ENCODE measurements around the gene IL34.

The IL34 gene

DNA sequence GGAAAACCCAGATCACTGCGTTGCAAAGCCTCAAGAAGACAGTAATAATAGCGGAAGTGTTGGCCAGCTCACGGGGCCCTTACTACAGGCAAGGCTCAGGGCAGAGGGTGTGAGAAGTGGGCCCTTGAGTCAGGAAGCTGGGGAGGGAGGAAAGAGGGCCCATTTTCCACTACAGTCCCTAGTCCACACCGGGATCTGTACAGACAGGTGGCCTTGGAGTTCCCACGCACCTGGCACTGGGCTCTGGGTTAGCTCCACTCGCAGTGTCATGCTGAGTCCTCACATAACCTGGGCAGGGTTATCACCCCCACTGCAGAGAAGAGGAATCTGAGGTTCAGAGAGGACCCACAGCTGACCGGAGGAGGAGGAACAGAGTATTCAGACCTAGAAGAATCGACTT is 56.3 kb downstream of the IL34 start:
- DNase-seq (ENCODE audit: low read depth) = no peak

DNA sequence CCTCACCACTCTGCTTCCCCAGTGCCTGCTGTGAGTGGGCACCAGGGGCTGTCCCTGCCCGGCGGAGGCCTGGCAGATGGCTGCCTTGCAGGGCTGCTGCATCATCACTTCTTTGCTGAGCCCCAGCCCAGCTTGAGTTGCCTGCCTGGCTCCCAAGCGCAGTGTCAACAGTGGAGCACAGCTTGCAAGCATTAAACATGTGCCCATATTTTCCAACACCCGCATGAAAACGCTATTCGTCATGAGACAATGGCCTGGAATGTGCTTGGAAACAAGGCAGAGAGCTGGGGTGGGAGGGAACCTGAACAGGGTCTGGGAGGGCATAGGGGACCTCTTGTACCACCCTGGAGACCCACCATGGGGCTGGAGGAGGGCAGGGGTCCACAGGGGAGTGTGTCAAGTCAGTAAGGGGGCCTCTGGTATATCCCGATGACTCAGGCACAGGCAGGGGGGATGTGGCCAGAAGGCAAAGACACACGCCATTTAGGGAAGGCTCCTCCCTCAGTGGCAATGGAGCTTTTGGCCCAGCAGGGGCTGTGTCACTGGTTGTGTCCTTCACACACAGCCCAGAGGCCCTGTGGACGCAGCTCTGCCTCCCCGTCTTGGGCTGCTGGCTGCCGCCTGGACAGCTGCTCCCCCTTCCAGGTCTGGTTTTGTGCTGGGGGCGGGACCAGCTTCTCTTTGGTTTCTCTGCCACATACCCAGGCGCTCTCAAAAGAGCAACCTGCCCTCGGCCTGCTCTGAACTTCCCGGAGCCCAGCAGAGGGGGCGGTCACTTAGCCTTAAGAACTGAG is 56.9 kb downstream of the IL34 start:
- DNase-seq (ENCODE audit: low read depth) = no peak

DNA sequence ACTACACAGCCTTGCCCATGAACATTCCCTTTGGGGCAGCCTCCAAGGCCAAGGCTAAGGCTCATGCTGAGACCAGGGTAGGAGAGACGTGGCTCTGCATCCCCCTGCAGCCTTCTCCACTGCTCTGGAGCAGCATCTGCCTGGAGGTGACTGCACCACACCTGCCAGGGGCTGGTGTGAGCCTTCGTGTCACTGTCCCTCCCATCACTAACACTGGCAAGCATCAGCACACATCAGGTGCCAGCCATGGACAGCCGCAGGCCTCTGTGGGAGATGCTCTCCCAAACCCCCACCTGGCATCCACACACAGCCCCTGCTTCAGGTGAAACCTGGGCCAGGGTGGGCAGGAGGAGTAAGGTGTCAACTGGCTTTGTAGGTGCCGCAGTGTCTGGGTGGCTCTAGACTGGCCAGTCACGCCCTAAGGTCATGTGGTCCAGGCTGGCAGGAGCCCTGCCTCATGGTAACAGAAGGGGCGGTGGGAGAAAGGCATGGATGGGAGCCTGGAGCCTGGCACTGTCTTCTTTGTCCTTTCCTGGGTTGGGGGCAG is 57.5 kb downstream of the IL34 start:
- no peak for DNase-seq (ENCODE audit: low read depth)

DNA sequence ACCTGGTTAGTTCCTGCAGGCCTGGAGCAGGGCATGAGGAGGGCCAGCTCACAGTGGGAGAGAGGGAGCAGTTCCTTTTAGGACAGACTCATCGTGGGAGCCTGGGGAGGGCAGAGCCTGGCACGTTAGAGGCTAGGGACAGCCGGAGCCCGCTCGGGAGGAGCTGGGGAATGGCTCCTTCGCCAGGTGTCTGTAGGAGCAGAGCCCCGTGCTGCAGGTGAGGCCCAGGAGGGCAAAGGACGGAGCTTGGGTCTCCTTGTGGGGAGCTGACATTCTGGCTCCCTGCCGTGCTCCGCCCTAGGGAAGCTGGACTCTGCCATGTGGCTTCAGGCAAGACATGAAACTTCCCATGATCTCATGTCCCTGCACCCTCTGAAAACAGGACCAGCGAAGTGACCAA is 58.2 kb downstream of the IL34 start:
- DNase-seq (ENCODE audit: low read depth) = no peak

- DNase-seq (ENCODE audit: low read depth) = no peak
These were observed 58.7 kb downstream of the IL34 start for GRCh38 chr16:70705056-70705455.

DNA sequence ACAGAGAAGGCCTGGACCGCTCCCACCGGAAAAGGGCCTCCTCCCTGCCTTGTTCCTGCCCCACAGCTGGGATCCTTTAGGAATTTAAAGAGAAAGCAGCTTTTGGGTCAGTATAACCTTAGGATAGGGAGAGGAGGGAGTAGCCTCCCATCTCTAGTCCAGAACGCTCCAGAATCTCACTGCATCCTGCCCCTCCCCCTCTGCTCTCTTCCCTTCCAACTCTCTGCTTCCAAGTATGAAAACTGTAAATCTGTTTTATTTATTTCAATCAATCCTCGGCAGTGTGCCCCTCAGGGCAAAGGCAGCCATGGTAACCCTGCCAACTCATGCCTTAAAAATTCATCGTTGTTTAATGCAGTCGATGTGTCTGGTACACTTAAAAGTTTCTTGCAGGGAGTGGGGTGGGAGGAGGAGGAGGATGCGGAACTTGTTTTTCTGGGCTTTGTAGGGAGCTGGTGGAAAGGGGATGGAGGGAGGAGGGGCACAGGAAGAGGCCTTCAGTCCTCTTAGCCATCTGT is 60.6 kb downstream of the IL34 start:
- no peak for DNase-seq (ENCODE audit: low read depth)

GRCh38 chr16:70708366-70709246 is 62.2 kb downstream of the IL34 start:
- DNase-seq (ENCODE audit: low read depth) = no peak

GRCh38 chr16:70709457-70709856 is 63.1 kb downstream of the IL34 start:
- no peak for DNase-seq (ENCODE audit: low read depth)

DNA sequence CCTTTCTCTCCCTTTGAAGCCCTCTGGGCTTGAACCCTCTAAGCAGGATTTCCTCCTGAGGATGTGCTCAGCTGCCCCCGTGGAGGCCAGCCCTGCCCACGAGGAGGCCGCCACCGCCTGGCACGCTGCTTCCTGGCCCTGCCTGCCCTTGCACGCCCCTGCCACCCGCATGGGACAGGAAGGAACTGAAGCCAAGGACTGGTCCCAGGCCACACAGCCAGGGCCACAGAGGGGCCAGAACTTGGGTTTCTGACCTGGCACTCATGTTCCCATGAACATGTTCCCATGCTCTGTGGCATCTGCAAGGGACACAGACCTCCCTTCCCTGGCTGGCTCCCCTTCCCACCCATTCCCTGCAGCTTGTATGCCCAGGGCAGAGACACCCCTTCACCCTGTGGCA is 63.6 kb downstream of the IL34 start:
- DNase-seq (ENCODE audit: low read depth) = no peak
